ENCODE results near the gene LCNL1. TPM values are rescaled to one million over a fixed set of nuclear protein-coding genes. Genes with fewer than 3 reads are reported as not detected.

The LCNL1 gene
- total RNA-seq, 3 donors from 2014 or later: 0.16 to 0.29 TPM; not detected in 1

DNA sequence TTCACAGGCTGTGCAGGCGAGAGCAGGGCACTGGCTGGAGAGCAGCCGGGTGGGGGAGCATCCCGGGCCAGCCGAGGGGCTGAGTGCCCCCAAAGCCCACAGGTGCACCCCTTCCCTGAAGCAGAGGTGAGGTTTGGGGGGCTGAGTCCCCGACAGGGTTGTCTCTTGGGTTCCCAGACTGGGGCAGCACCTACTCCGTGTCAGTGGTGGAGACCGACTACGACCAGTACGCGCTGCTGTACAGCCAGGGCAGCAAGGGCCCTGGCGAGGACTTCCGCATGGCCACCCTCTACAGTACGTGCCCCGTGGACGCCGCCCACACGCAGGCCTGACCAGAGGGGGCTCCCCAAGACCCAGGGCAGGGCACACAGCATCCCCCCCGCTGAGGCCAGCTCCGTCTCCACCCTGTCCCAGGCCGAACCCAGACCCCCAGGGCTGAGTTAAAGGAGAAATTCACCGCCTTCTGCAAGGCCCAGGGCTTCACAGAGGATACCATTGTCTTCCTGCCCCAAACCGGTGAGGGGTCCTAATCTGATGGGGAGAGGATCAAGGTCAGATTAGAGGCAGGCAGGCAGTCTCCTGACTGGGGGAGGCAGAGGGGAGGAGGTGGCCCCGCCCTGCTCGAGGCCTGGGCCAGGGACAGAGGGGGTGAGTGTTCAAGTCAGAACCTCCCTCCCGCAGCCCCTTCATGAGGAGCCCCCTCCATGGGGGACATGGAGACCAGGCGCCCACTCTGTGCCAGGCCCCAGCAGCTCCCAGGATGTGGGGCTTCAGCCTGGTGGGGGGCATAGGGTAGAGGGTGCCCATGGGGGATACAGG lies 2.8 kb upstream of the LCNL1 start:
- no peaks in the 10 kb centered on the region for H3K9me3 ChIP-seq
- no peaks in the 10 kb centered on the region for H3K36me3 ChIP-seq
- H3K4me3 ChIP-seq: no peak overlapping the region
- intact Hi-C loops (cut with DNase I; ENCODE audit: low total_unique reads): no loop called here
- H3K27ac ChIP-seq: no peak overlapping the region
- H3K27me3 ChIP-seq: peaks cover 6 to 19% of the 10 kb centered on the region in 2 donors
- DNase-seq (ENCODE audit: low spot score in 2 of 2): no peak
- H3K4me1 ChIP-seq: no peaks in the 10 kb centered on the region
- TF ChIP-seq, protein P1, sequence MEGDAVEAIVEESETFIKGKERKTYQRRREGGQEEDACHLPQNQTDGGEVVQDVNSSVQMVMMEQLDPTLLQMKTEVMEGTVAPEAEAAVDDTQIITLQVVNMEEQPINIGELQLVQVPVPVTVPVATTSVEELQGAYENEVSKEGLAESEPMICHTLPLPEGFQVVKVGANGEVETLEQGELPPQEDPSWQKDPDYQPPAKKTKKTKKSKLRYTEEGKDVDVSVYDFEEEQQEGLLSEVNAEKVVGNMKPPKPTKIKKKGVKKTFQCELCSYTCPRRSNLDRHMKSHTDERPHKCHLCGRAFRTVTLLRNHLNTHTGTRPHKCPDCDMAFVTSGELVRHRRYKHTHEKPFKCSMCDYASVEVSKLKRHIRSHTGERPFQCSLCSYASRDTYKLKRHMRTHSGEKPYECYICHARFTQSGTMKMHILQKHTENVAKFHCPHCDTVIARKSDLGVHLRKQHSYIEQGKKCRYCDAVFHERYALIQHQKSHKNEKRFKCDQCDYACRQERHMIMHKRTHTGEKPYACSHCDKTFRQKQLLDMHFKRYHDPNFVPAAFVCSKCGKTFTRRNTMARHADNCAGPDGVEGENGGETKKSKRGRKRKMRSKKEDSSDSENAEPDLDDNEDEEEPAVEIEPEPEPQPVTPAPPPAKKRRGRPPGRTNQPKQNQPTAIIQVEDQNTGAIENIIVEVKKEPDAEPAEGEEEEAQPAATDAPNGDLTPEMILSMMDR (IDR thresholded peaks at IDR 0.05): no peak
- no peak for TF ChIP-seq POLR2A (IDR thresholded peaks at IDR 0.05)
- TF ChIP-seq POLR2AphosphoS5 (IDR thresholded peaks at IDR 0.05): no peak

DNA sequence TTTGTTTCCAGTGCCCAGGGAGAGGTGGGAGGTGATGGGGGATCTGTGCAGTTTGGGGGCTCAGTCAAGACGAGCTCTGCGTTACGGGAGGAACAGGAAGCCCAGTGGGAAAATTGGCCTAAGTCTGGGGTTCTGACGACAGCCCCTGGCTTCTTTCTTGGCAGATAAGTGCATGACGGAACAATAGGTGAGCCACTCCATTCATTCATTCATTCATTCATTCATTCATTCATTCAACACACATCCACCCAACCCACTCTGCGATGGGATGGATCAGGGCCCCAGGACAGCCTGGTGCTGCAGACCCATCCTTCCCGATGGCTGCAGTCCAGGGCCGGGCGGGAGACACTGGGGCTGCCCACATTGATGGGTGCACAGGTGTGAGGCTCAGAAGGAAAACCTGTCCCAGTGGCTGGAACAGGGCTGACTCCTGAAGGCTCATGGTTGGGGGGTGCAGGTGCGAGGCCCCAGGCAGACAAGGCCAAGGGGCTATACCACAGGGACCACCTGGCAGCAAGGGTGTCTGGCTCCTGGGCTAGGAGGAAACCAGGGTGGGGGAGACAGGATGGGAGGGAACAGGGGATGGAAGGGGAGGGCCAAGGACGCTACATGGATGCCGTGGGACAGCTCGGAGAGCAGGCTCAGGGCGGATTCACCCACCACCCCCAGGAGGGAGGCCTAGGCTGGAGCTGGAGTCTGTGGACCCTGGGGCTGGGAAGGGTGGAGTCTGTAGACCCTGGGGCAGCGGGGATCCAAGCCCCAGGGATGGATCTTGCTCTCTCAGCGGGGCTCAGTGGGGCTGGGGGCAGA lies 1.9 kb upstream of the LCNL1 start:
- Histone ChIP-seq H3K4me1 (no peaks in the 10 kb centered on the region), H3K9me3 (no peaks in the 10 kb centered on the region), H3K27ac (peak overlapping the region in 1 of 2 donors; percentile 9), H3K4me3 (no peak overlapping the region), H3K36me3 (no peaks in the 10 kb centered on the region), H3K27me3 (peaks cover 13 to 28% of the 10 kb centered on the region in 2 donors)
- DNase-seq (ENCODE audit: low spot score in 2 of 2): no peak
- intact Hi-C loops (cut with DNase I; ENCODE audit: low total_unique reads): no loop called here
- TF ChIP-seq POLR2A (IDR thresholded peaks at IDR 0.05): no peak
- TF ChIP-seq, protein P1 (IDR thresholded peaks at IDR 0.05): no peak
- TF ChIP-seq POLR2AphosphoS5 (IDR thresholded peaks at IDR 0.05): no peak

DNA sequence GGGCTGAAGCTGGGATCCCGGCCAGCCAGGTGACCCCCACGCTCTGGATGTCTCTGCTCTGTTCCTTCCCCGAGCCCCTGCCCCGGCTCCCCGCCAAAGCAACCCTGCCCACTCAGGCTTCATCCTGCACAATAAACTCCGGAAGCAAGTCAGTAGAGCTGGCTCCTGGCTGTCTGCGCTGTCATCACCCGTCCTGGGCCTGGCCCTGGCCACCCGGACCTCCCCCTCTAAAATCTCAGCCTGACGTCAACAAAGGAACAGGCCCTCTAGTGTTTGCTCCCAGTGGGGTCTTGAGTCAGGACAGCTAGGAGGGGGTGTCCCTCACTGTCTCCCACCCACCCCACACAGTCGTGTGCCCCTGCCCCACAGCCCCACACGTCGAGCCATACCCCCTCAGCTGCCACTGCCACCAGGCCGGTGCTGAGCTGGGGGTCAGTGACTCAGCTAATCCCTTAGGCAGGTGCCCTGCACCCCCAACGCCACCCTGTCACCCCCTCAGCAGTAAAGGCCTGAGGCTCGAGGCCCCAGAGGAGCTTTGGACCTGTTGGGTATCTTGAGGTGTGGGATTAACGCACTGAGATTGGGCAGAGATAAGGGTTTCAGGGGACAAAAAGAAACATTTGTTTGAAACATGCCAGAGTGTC lies 1.1 kb upstream of the LCNL1 start:
- TF ChIP-seq, protein P1 (IDR thresholded peaks at IDR 0.05): no peak
- TF ChIP-seq POLR2AphosphoS5 (IDR thresholded peaks at IDR 0.05): no peak
- TF ChIP-seq POLR2A (IDR thresholded peaks at IDR 0.05): no peak
- Histone ChIP-seq H3K4me1 (no peaks in the 10 kb centered on the region), H3K4me3 (no peak overlapping the region), H3K36me3 (no peaks in the 10 kb centered on the region), H3K27me3 (peaks cover 14 to 31% of the 10 kb centered on the region in 2 donors), H3K27ac (peak overlapping the region in 1 of 2 donors; percentile 9), H3K9me3 (no peaks in the 10 kb centered on the region)
- DNase-seq (ENCODE audit: low spot score in 2 of 2): no peak
- intact Hi-C loops (cut with DNase I; ENCODE audit: low total_unique reads): no loop called here

DNA sequence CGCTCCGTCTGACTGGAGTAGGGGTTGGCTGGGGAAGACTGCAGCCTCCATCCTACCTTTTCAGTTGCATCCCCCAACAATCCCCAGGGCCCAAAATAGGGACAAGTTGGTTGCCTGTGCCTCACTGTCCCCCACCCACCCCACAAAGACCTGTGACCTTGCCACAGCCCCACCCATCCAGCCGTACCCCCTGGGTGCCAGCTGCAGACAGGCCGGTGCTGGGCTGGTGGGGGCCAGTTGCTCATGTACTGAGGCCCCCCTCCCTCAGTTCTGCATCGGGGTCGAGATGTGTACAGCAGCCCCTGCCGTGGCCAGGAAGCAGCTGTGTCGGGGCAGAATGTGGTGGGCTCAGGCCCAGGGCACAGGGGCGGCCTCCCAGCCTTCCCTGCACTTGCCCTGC lies 374 bp downstream of the LCNL1 start:
- Histone ChIP-seq H3K36me3 (no peaks in the 10 kb centered on the region), H3K27ac (no peak overlapping the region), H3K9me3 (no peaks in the 10 kb centered on the region), H3K4me3 (no peak overlapping the region), H3K4me1 (no peaks in the 10 kb centered on the region), H3K27me3 (peaks cover 14 to 31% of the 10 kb centered on the region in 2 donors)
- intact Hi-C loops (cut with DNase I; ENCODE audit: low total_unique reads): no loop called here
- DNase-seq (ENCODE audit: low spot score in 2 of 2): no peak
- TF ChIP-seq POLR2A (IDR thresholded peaks at IDR 0.05): no peak
- no peak for TF ChIP-seq POLR2AphosphoS5 (IDR thresholded peaks at IDR 0.05)
- TF ChIP-seq, protein P1 (IDR thresholded peaks at IDR 0.05): no peak
